Activated T-cell treated with anti-CD3 and anti-CD28 coated beads, Interleukin-2, amount 50 U/mL, for 24 hours (primary cell): ENCODE results near the gene BCKDHB.

ENCODE experiments used
- DNase-seq: peaks from one replicate; pipeline ENCODE4 v3.0.0-alpha.2; 2020
- H3K27ac Mint-ChIP-seq: 2 replicates; pipeline ENCODE4 v1.8.0; 2020; ENCODE audit warnings: mild to moderate bottlenecking, mixed read lengths
- H3K27me3 Mint-ChIP-seq: 2 replicates; pipeline ENCODE4 v1.8.0; 2020; ENCODE audit warnings: mixed read lengths
- H3K36me3 Mint-ChIP-seq: 2 replicates; pipeline ENCODE4 v1.8.0; 2020; ENCODE audit warnings: low read depth, mixed read lengths
- H3K4me1 Mint-ChIP-seq: 2 replicates; pipeline ENCODE4 v1.8.0; 2020; ENCODE audit warnings: low read depth, mixed read lengths
- H3K4me3 Mint-ChIP-seq: 2 replicates; pipeline ENCODE4 v1.8.0; 2020; ENCODE audit warnings: mild to moderate bottlenecking, moderate library complexity, mixed read lengths
- H3K9me3 Mint-ChIP-seq: 2 replicates; pipeline ENCODE4 v1.8.0; 2020; ENCODE audit warnings: mixed read lengths

BCKDHB gene

DNA sequence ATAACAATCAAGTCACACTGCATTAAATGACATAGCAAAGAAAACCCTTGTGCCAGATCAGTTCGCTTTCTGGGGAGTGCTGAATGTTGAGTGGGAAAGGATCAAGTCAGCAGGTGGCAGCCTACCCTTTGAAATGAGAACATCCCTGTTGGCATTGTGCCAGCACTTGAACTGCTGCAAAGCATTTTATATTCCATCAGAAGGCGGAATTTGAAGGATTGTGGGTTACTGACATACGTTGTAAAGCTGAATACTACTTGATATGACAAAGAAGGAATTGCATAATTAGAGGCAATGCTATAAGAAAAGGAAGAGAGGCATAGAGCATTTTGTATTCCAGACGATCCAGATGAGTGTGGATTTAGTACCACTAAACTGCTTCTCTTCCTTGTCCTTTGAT lies 26.5 kb downstream of the BCKDHB start:
- no peak for DNase-seq
- Mint-ChIP-seq H3K4me3 (no peak overlapping the region), H3K4me1 (no peaks in the 10 kb centered on the region), H3K36me3 (peaks cover 44% of the 10 kb centered on the region), H3K27me3 (no peaks in the 10 kb centered on the region), H3K27ac (no peak overlapping the region), H3K9me3 (no peaks in the 10 kb centered on the region)

- Mint-ChIP-seq H3K27me3 (no peaks in the 10 kb centered on the region), H3K4me1 (no peaks in the 10 kb centered on the region), H3K4me3 (no peak overlapping the region), H3K27ac (no peak overlapping the region), H3K36me3 (peaks cover 45% of the 10 kb centered on the region), H3K9me3 (no peaks in the 10 kb centered on the region)
- DNase-seq: no peak
Measured at GRCh38 chr6:80134065-80134464, 27.6 kb downstream of the BCKDHB start.

GRCh38 chr6:80142586-80142985 lies 36.1 kb downstream of the BCKDHB start:
- H3K4me3 Mint-ChIP-seq: no peak overlapping the region
- H3K36me3 Mint-ChIP-seq: peaks cover 51% of the 10 kb centered on the region
- no peak overlapping the region for H3K27ac Mint-ChIP-seq
- H3K4me1 Mint-ChIP-seq: no peaks in the 10 kb centered on the region
- no peaks in the 10 kb centered on the region for H3K9me3 Mint-ChIP-seq
- no peaks in the 10 kb centered on the region for H3K27me3 Mint-ChIP-seq
- DNase-seq: no peak

- no peak overlapping the region for H3K27ac Mint-ChIP-seq
- H3K36me3 Mint-ChIP-seq: peaks cover 55% of the 10 kb centered on the region
- DNase-seq: no peak
Measured at GRCh38 chr6:80143419-80143937, 37.0 kb downstream of the BCKDHB start.

DNA sequence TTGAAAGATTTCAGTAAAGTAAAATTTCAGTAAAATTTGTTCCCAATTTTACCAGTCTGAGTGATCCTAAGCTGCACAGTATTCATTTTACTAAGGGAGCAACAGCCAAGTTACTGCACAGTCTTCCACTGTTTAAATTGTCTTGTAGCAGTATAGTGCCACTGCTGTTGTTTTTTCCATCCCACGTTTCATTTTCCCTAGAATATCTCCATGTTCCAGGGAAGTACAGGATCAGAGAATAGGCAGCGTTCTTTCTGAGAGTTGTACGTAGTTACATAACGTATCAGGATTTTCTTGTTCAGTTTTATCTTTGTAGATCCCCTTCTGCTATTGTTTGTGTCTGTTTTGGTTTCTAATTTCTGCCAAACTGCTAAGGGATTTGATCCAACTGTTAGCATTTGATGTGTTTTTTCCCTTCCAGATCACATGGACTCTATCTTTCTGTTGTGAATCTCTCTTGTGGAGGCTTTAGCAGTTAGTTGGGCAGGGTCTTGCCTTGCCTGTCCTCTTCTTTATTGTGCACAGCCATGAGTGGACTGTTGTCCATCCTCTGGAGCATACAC lies 38.4 kb downstream of the BCKDHB start:
- Mint-ChIP-seq H3K4me3 (no peak overlapping the region), H3K27me3 (no peaks in the 10 kb centered on the region), H3K4me1 (no peaks in the 10 kb centered on the region), H3K27ac (no peak overlapping the region), H3K36me3 (peaks cover 55% of the 10 kb centered on the region), H3K9me3 (no peaks in the 10 kb centered on the region)
- DNase-seq: no peak

More at GRCh38 chr6:80143419-80143937, 37.0 kb downstream of the BCKDHB start:
- Mint-ChIP-seq H3K27me3 (no peaks in the 10 kb centered on the region), H3K4me1 (no peaks in the 10 kb centered on the region), H3K9me3 (no peaks in the 10 kb centered on the region), H3K4me3 (no peak overlapping the region)

- Mint-ChIP-seq H3K27ac (no peak overlapping the region), H3K4me3 (no peak overlapping the region), H3K36me3 (peaks cover 50% of the 10 kb centered on the region), H3K27me3 (no peaks in the 10 kb centered on the region), H3K4me1 (no peaks in the 10 kb centered on the region), H3K9me3 (no peaks in the 10 kb centered on the region)
- no peak for DNase-seq
Measured at GRCh38 chr6:80145509-80145908, 39.0 kb downstream of the BCKDHB start.

GRCh38 chr6:80145921-80146320 lies 39.5 kb downstream of the BCKDHB start:
- H3K9me3 Mint-ChIP-seq: no peaks in the 10 kb centered on the region
- DNase-seq: no peak
- no peak overlapping the region for H3K4me3 Mint-ChIP-seq
- H3K4me1 Mint-ChIP-seq: no peaks in the 10 kb centered on the region
- H3K27me3 Mint-ChIP-seq: no peaks in the 10 kb centered on the region
- H3K27ac Mint-ChIP-seq: no peak overlapping the region
- peaks cover 46% of the 10 kb centered on the region for H3K36me3 Mint-ChIP-seq

- DNase-seq: no peak
- Mint-ChIP-seq H3K27ac (no peak overlapping the region), H3K36me3 (peaks cover 39% of the 10 kb centered on the region), H3K27me3 (no peaks in the 10 kb centered on the region), H3K4me3 (no peak overlapping the region), H3K9me3 (no peaks in the 10 kb centered on the region), H3K4me1 (no peaks in the 10 kb centered on the region)
Measured at GRCh38 chr6:80148220-80148619, 41.7 kb downstream of the BCKDHB start.

GRCh38 chr6:80151635-80152034 lies 45.2 kb downstream of the BCKDHB start:
- Mint-ChIP-seq H3K36me3 (peaks cover 21% of the 10 kb centered on the region), H3K4me1 (no peaks in the 10 kb centered on the region), H3K27ac (no peak overlapping the region), H3K4me3 (no peak overlapping the region), H3K27me3 (no peaks in the 10 kb centered on the region), H3K9me3 (no peaks in the 10 kb centered on the region)
- no peak for DNase-seq

- H3K36me3 Mint-ChIP-seq: peaks cover 3% of the 10 kb centered on the region
- no peak overlapping the region for H3K4me3 Mint-ChIP-seq
- H3K4me1 Mint-ChIP-seq: no peaks in the 10 kb centered on the region
- no peak overlapping the region for H3K27ac Mint-ChIP-seq
- no peak for DNase-seq
- H3K27me3 Mint-ChIP-seq: no peaks in the 10 kb centered on the region
- no peaks in the 10 kb centered on the region for H3K9me3 Mint-ChIP-seq
Measured at GRCh38 chr6:80154160-80154559, 47.7 kb downstream of the BCKDHB start.

DNA sequence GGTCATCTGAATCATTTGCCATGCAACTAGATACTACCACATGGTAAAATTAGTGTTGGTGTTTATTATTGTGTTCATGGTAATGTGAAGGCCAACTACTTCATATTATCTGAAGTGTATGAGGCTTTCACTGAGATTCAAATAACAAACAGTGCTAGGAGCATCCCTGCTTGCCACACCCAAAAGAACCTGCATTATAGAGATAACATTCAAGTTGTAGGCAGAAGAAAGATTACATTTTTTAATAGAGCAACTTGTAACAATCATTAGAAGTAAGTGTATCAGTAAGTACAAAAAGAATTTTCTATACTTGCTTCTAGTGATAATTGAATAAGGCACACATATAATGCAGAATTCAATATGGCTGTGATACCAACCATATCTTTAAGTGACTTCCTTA lies 49.8 kb downstream of the BCKDHB start:
- H3K36me3 Mint-ChIP-seq: peaks cover 2% of the 10 kb centered on the region
- H3K4me1 Mint-ChIP-seq: no peaks in the 10 kb centered on the region
- H3K4me3 Mint-ChIP-seq: no peak overlapping the region
- no peaks in the 10 kb centered on the region for H3K27me3 Mint-ChIP-seq
- no peaks in the 10 kb centered on the region for H3K9me3 Mint-ChIP-seq
- no peak for DNase-seq
- no peak overlapping the region for H3K27ac Mint-ChIP-seq

DNA sequence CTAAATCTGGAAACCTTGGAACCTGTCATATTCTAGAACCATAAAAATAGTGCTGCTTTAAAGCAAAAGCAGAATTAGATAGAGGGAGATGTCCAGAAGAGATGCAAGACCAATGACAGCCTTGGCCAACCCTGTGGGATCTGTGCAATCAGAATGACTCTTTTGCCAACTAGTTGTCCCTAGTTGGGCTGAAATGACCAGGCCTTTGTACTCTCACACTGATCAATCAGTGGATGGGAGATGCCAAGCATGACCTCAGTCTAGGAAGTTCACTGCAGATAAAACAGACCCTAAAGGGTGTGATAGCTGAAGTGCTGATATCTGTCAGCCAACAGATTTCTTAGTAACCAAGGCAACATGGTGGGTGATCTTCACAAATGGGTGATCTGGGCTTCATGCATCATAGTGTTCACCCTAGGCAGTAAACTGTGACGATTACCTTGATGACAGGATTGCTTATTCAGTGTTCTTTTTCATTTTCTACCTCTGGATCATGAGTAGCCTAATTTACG lies 52.1 kb downstream of the BCKDHB start:
- H3K4me1 Mint-ChIP-seq: no peaks in the 10 kb centered on the region
- no peak for DNase-seq
- no peaks in the 10 kb centered on the region for H3K9me3 Mint-ChIP-seq
- no peak overlapping the region for H3K27ac Mint-ChIP-seq
- no peak overlapping the region for H3K4me3 Mint-ChIP-seq
- H3K36me3 Mint-ChIP-seq: no peaks in the 10 kb centered on the region
- no peaks in the 10 kb centered on the region for H3K27me3 Mint-ChIP-seq

DNA sequence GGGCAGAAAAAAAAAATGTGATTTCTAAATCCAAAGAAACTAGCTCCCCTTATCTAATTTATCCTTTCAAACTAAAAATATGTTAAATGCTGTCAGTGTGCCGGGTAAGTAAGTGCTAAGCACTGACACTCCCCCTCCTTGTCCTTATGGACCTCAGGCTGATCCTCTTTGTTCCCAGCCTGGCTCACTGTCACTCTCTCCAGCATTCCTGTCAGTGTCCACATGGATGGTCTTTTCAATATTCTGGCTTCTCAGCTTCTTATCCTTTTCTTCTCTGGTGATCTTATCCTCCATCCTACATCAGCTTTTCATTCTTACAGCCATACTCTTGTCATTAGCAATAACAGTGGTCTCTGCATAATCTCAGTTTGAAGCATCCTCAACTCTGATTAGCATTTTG lies 55.0 kb downstream of the BCKDHB start:
- Mint-ChIP-seq H3K4me1 (no peaks in the 10 kb centered on the region), H3K36me3 (peaks cover 4% of the 10 kb centered on the region)

GRCh38 chr6:80163754-80164187 lies 57.3 kb downstream of the BCKDHB start:
- Mint-ChIP-seq H3K4me1 (peaks cover 2% of the 10 kb centered on the region), H3K27ac (no peak overlapping the region), H3K36me3 (peaks cover 5% of the 10 kb centered on the region), H3K4me3 (no peak overlapping the region), H3K9me3 (no peaks in the 10 kb centered on the region), H3K27me3 (no peaks in the 10 kb centered on the region)
- no peak for DNase-seq

More for the DNA sequence above, 55.0 kb downstream of the BCKDHB start:
- H3K27me3 Mint-ChIP-seq: no peaks in the 10 kb centered on the region
- H3K9me3 Mint-ChIP-seq: no peaks in the 10 kb centered on the region
- no peak overlapping the region for H3K27ac Mint-ChIP-seq
- no peak for DNase-seq
- no peak overlapping the region for H3K4me3 Mint-ChIP-seq

- H3K9me3 Mint-ChIP-seq: no peaks in the 10 kb centered on the region
- peak overlapping the region; percentile 66 for H3K4me3 Mint-ChIP-seq
- no peak overlapping the region for H3K27ac Mint-ChIP-seq
- H3K27me3 Mint-ChIP-seq: no peaks in the 10 kb centered on the region
- DNase-seq: peak; percentile 34
- H3K4me1 Mint-ChIP-seq: peaks cover 2% of the 10 kb centered on the region
- H3K36me3 Mint-ChIP-seq: peaks cover 13% of the 10 kb centered on the region
Measured at GRCh38 chr6:80165143-80165542, 58.7 kb downstream of the BCKDHB start.
